KMS-11 (cell line): ENCODE results near the gene ADCK1.

Experiments used
- H2AFZ ChIP-seq: fragments of 200-600 bp; sonication (generic); 2 replicates; pipeline ENCODE4 v1.6.1; 2016; ENCODE audit warnings: antibody characterized with exemption, mixed run types, low read depth
- H3K27ac ChIP-seq: fragments of 200-600 bp; sonication (generic); 2 replicates; pipeline ENCODE4 v1.6.1; 2016; ENCODE audit warnings: mild to moderate bottlenecking, mixed run types
- H3K27me3 ChIP-seq: fragments of 200-600 bp; sonication (generic); 2 replicates; pipeline ENCODE4 v1.6.1; 2017; ENCODE audit warnings: mild to moderate bottlenecking, low read depth, mixed run types, moderate library complexity; ENCODE audit not compliant: insufficient read depth
- H3K36me3 ChIP-seq: fragments of 200-600 bp; sonication (generic); 2 replicates; pipeline ENCODE4 v1.6.1; 2017; ENCODE audit warnings: mild to moderate bottlenecking, mixed run types; ENCODE audit not compliant: insufficient read depth
- H3K4me1 ChIP-seq: fragments of 200-600 bp; sonication (generic); 2 replicates; pipeline ENCODE4 v1.6.1; 2016; ENCODE audit warnings: mild to moderate bottlenecking, low read depth, mixed run types; ENCODE audit not compliant: poor library complexity, severe bottlenecking
- H3K4me2 ChIP-seq: fragments of 200-600 bp; sonication (generic); 2 replicates; pipeline ENCODE4 v1.7.0; 2016; ENCODE audit warnings: mild to moderate bottlenecking, mixed run types
- H3K4me3 ChIP-seq: fragments of 200-600 bp; sonication (generic); IDR thresholded peaks from 2 replicates; pipeline ENCODE4 v1.6.1; 2017; ENCODE audit warnings: low read depth, low read length, mixed read lengths; ENCODE audit not compliant: insufficient read depth
- H3K79me2 ChIP-seq: fragments of 200-600 bp; sonication (generic); 2 replicates; pipeline ENCODE4 v1.6.1; 2016; ENCODE audit warnings: low read depth, mixed run types; ENCODE audit not compliant: insufficient read depth
- H3K9ac ChIP-seq: fragments of 200-600 bp; sonication (generic); 2 replicates; pipeline ENCODE4 v1.6.1; 2016; ENCODE audit warnings: mild to moderate bottlenecking, mixed run types
- H4K20me1 ChIP-seq: fragments of 200-600 bp; sonication (generic); 2 replicates; pipeline ENCODE4 v1.6.1; 2016; ENCODE audit warnings: mild to moderate bottlenecking, mixed run types; ENCODE audit not compliant: insufficient read depth
- CTCF ChIP-seq: fragments of 200-600 bp; sonication (generic); conservative IDR thresholded peaks from 2 replicates; pipeline ENCODE4 v1.6.1; 2017; ENCODE audit warnings: low read depth, mild to moderate bottlenecking, antibody characterized with exemption, low read length, moderate library complexity, mixed read lengths

The ADCK1 gene

GRCh38 chr14:77872152-77872551 is 72.2 kb downstream of the ADCK1 start:
- H3K9ac ChIP-seq, result no peak overlapping the region
- no peak for TF ChIP-seq CTCF
- no peak overlapping the region for H3K4me2 ChIP-seq
- H3K27me3 ChIP-seq, result no peaks in the 10 kb centered on the region
- H3K4me1 ChIP-seq, result no peaks in the 10 kb centered on the region
- no peak overlapping the region for H3K27ac ChIP-seq
- no peaks in the 10 kb centered on the region for H3K79me2 ChIP-seq
- no peak overlapping the region for H2AFZ ChIP-seq
- H4K20me1 ChIP-seq, result no peaks in the 10 kb centered on the region
- H3K4me3 ChIP-seq, result no peak overlapping the region
- no peaks in the 10 kb centered on the region for H3K36me3 ChIP-seq

DNA sequence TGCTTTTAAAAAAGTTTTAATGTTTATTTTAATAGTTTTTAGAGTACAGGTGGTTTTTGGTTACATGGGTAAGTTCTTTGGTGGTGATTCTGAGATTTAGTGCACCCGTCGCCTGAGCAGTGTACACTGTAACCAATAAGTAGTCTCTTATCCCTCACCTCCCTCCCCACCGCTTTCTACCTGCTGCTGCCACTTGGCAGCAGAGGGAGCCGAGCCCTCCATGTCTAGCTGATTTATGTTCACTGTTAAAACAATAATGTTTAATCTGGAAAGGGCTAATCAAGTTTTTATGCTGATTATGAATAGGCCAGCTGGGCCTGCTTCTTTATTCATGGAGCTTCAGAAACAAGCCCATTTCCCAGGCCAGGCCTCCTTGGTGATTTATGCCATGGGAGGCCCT is 73.1 kb downstream of the ADCK1 start:
- no peaks in the 10 kb centered on the region for H3K79me2 ChIP-seq
- no peak overlapping the region for H2AFZ ChIP-seq

DNA sequence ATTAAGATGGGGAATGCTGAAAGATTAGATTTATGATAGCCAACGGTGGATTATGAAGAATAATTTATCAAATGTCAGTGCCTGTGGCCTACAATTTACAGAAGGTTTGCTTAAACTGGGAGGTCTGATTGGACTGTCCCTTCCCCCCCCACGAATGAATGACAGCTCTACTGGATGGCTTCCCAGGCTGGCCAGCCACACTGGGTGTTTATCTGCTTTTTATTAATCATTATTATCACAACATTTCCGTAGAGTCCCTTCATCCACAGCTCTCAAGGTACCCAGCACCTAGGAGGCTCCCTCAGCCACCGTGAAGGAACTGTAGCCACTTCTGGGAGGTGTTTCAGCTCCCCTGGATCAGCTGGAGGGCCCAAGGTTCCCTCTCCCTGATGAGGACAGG is 78.9 kb downstream of the ADCK1 start:
- Histone ChIP-seq H3K27me3 (no peaks in the 10 kb centered on the region), H3K4me2 (no peak overlapping the region), H3K4me3 (no peak overlapping the region), H2AFZ (no peak overlapping the region), H3K36me3 (no peaks in the 10 kb centered on the region), H3K9ac (no peak overlapping the region), H3K27ac (no peak overlapping the region), H3K79me2 (no peaks in the 10 kb centered on the region), H4K20me1 (no peaks in the 10 kb centered on the region), H3K4me1 (no peaks in the 10 kb centered on the region)
- TF ChIP-seq CTCF, result no peak

More for the DNA sequence above, 73.1 kb downstream of the ADCK1 start:
- Histone ChIP-seq H4K20me1 (no peaks in the 10 kb centered on the region), H3K4me1 (no peaks in the 10 kb centered on the region), H3K4me2 (no peak overlapping the region), H3K9ac (no peak overlapping the region), H3K27ac (no peak overlapping the region), H3K4me3 (no peak overlapping the region), H3K27me3 (no peaks in the 10 kb centered on the region), H3K36me3 (no peaks in the 10 kb centered on the region)
- TF ChIP-seq CTCF, result no peak

- no peaks in the 10 kb centered on the region for H3K4me1 ChIP-seq
- no peak overlapping the region for H3K9ac ChIP-seq
- no peak overlapping the region for H3K27ac ChIP-seq
- no peaks in the 10 kb centered on the region for H3K36me3 ChIP-seq
- H2AFZ ChIP-seq, result no peak overlapping the region
- no peaks in the 10 kb centered on the region for H4K20me1 ChIP-seq
- no peak overlapping the region for H3K4me2 ChIP-seq
- no peak for TF ChIP-seq CTCF
- no peaks in the 10 kb centered on the region for H3K27me3 ChIP-seq
- H3K79me2 ChIP-seq, result no peaks in the 10 kb centered on the region
- H3K4me3 ChIP-seq, result no peak overlapping the region
These were observed 80.1 kb downstream of the ADCK1 start for GRCh38 chr14:77880056-77880455.

DNA sequence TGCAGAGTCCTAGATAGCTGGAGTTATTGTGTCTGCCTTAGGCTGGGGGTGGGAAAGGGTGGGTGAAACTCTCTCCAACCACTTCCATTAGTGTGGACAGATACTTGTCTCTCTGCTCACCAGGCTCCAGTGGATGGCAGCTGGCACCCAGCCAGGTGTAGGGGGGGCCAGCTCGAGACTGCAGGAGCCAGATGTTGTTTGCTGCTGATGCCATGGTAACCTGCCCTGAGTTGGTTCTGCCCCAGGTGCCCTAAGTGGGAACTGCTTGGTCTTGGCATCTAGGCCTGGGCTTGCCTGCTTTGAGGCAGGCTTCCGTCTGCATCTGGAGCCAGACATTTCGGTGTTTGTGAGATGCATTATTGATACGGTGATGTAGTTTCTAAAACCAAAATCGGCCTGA is 82.2 kb downstream of the ADCK1 start:
- Histone ChIP-seq H4K20me1 (no peaks in the 10 kb centered on the region), H3K27me3 (no peaks in the 10 kb centered on the region), H3K27ac (no peak overlapping the region), H3K4me1 (no peaks in the 10 kb centered on the region), H3K79me2 (no peaks in the 10 kb centered on the region), H3K9ac (no peak overlapping the region), H2AFZ (no peak overlapping the region), H3K4me2 (no peak overlapping the region), H3K36me3 (no peaks in the 10 kb centered on the region), H3K4me3 (no peak overlapping the region)
- TF ChIP-seq CTCF, result no peak
